AG20443 (cell line): Measurements from ENCODE around the gene AFF1.
A peak's percentile ranks its signal among the peaks of the same experiment; 100 is the strongest.
"Not testable (repeated sequence)": the region's sequence is repeated elsewhere in the genome, so short reads cannot be mapped to it uniquely, and the experiment has no call there.

Experiments used
- DNase-seq: peaks from one replicate; pipeline ENCODE4 v3.0.0; 2012; ENCODE audit warnings: low spot score, mixed read lengths

AFF1 gene

GRCh38 chr4:87057835-87058355 is 123.1 kb downstream of the AFF1 start:
- DNase-seq: no peak

GRCh38 chr4:87058356-87059073 is 123.7 kb downstream of the AFF1 start:
- DNase-seq: no peak

- DNase-seq: peak; percentile 48
Measured at GRCh38 chr4:87060957-87061356, 126.1 kb downstream of the AFF1 start.

GRCh38 chr4:87065021-87065420 is 130.2 kb downstream of the AFF1 start:
- no peak for DNase-seq

GRCh38 chr4:87066403-87067123 is 131.8 kb downstream of the AFF1 start:
- peak; percentile 26 for DNase-seq

- DNase-seq: no peak
Measured at GRCh38 chr4:87067124-87067885, 132.5 kb downstream of the AFF1 start.

GRCh38 chr4:87068583-87069021 is 133.8 kb downstream of the AFF1 start:
- DNase-seq: no peak

- no peak for DNase-seq
Measured at GRCh38 chr4:87069037-87069742, 134.4 kb downstream of the AFF1 start.

- no peak for DNase-seq
Measured at GRCh38 chr4:87071401-87071800, 136.6 kb downstream of the AFF1 start.

- DNase-seq: not testable (repeated sequence)
Measured at GRCh38 chr4:87072545-87072944, 137.7 kb downstream of the AFF1 start.

GRCh38 chr4:87073199-87074120 is 138.6 kb downstream of the AFF1 start:
- DNase-seq: no peak

GRCh38 chr4:87074121-87074488 is 139.3 kb downstream of the AFF1 start:
- DNase-seq: no peak

- DNase-seq: no peak
Measured at GRCh38 chr4:87075876-87076275, 141.1 kb downstream of the AFF1 start.

- DNase-seq: no peak
Measured at GRCh38 chr4:87076690-87077358, 142.0 kb downstream of the AFF1 start.

- no peak for DNase-seq
Measured at GRCh38 chr4:87077914-87078585, 143.2 kb downstream of the AFF1 start.

- DNase-seq: peak; percentile 78
Measured at GRCh38 chr4:87078987-87079486, 144.2 kb downstream of the AFF1 start.

GRCh38 chr4:87079967-87080366 is 145.2 kb downstream of the AFF1 start:
- DNase-seq: no peak

GRCh38 chr4:87080462-87080861 is 145.7 kb downstream of the AFF1 start:
- no peak for DNase-seq

GRCh38 chr4:87081826-87082225 is 147.0 kb downstream of the AFF1 start:
- peak; percentile 17 for DNase-seq
